GM23338 (cell line): ENCODE data around the gene EXTL1. TPM values are rescaled to one million over a fixed set of nuclear protein-coding genes. Genes with fewer than 3 reads are reported as not detected.

Source experiments
- ATAC-seq: fragments of 200-7000 bp; cut with Tn5 transposase; 3 replicates; pipeline ENCODE4 v1.9.1; 2020
- DNase-seq: peaks from one replicate; pipeline ENCODE4 v3.0.0-alpha.2; 2015; ENCODE audit warnings: low spot score
- H2AFZ ChIP-seq: fragments of 200-600 bp; sonication (generic); 2 replicates; pipeline ENCODE4 v1.8.0; 2016; ENCODE audit warnings: antibody characterized with exemption, mild to moderate bottlenecking, moderate library complexity
- H3F3A ChIP-seq: fragments of 200-600 bp; sonication (generic); replicated peaks from 2 replicates; pipeline ENCODE4 v1.8.0; 2017; ENCODE audit warnings: antibody characterized with exemption, mixed run types, low read depth
- H3K27ac ChIP-seq: fragments of 200-600 bp; sonication (generic); 2 replicates; pipeline ENCODE4 v1.6.1; 2016; ENCODE audit warnings: low read depth
- H3K27me3 ChIP-seq: fragments of 200-600 bp; sonication (generic); 2 replicates; pipeline ENCODE4 v1.8.0; 2016; ENCODE audit warnings: mild to moderate bottlenecking, mixed run types, moderate library complexity; ENCODE audit not compliant: insufficient read depth
- H3K36me3 ChIP-seq: fragments of 200-600 bp; sonication (generic); 2 replicates; pipeline ENCODE4 v1.8.0; 2016; ENCODE audit warnings: mild to moderate bottlenecking; ENCODE audit not compliant: insufficient read depth
- H3K4me1 ChIP-seq: fragments of 200-600 bp; sonication (generic); 2 replicates; pipeline ENCODE4 v1.8.0; 2016; ENCODE audit warnings: mild to moderate bottlenecking, moderate library complexity; ENCODE audit not compliant: insufficient read depth
- H3K4me2 ChIP-seq: fragments of 200-600 bp; sonication (generic); 2 replicates; pipeline ENCODE4 v1.7.1; 2017; ENCODE audit warnings: mixed run types
- H3K4me3 ChIP-seq: fragments of 200-600 bp; sonication (generic); 2 replicates; pipeline ENCODE4 v1.6.1; 2016; ENCODE audit warnings: mixed run types
- H3K79me2 ChIP-seq: fragments of 200-600 bp; sonication (generic); replicated peaks from 2 replicates; pipeline ENCODE4 v1.8.0; 2017; ENCODE audit warnings: mild to moderate bottlenecking; ENCODE audit not compliant: insufficient read depth
- H3K9me2 ChIP-seq: fragments of 200-600 bp; sonication (generic); 2 replicates; pipeline ENCODE4 v1.8.0; 2017; ENCODE audit not compliant: insufficient read depth
- H4K20me1 ChIP-seq: fragments of 200-600 bp; sonication (generic); replicated peaks from 2 replicates; pipeline ENCODE4 v1.8.0; 2017; ENCODE audit warnings: mild to moderate bottlenecking; ENCODE audit not compliant: insufficient read depth
- H3K27ac Mint-ChIP-seq: 2 replicates; pipeline ENCODE4 v1.8.0; 2020; ENCODE audit warnings: inconsistent platforms, mild to moderate bottlenecking, moderate library complexity, mixed read lengths
- H3K27me3 Mint-ChIP-seq: 3 replicates; pipeline ENCODE4 v1.8.0; 2022; ENCODE audit warnings: low read depth, mild to moderate bottlenecking, moderate library complexity, mixed read lengths, inconsistent platforms; ENCODE audit not compliant: insufficient read depth, poor library complexity
- H3K36me3 Mint-ChIP-seq: 3 replicates; pipeline ENCODE4 v1.8.0; 2021; ENCODE audit warnings: low read depth, mild to moderate bottlenecking, inconsistent platforms, moderate library complexity, mixed read lengths
- H3K4me1 Mint-ChIP-seq: 3 replicates; pipeline ENCODE4 v1.8.0; 2020; ENCODE audit warnings: mild to moderate bottlenecking, inconsistent platforms, mixed read lengths
- H3K4me3 Mint-ChIP-seq: 3 replicates; pipeline ENCODE4 v1.8.0; 2021; ENCODE audit warnings: moderate library complexity, mild to moderate bottlenecking, inconsistent platforms, mixed read lengths
- H3K9me3 Mint-ChIP-seq: 3 replicates; pipeline ENCODE4 v1.8.0; 2020; ENCODE audit warnings: moderate library complexity, mild to moderate bottlenecking, inconsistent platforms, mixed read lengths
- CREB1 ChIP-seq: fragments of 250-450 bp; sonication (Bioruptor Pico); IDR thresholded peaks from 2 replicates; pipeline ENCODE4 v1.5.0; 2020; ENCODE audit warnings: low read depth, mild to moderate bottlenecking, moderate library complexity
- EZH2 ChIP-seq: fragments of 200-600 bp; sonication (generic); IDR thresholded peaks from one replicate; pipeline ENCODE4 v1.8.0; 2017; ENCODE audit warnings: antibody characterized with exemption, mild to moderate bottlenecking, low read depth; ENCODE audit not compliant: unreplicated experiment
- EZH2phosphoT487 ChIP-seq: fragments of 200-600 bp; sonication (generic); IDR thresholded peaks from one replicate; pipeline ENCODE4 v1.8.1; 2018; ENCODE audit warnings: antibody characterized with exemption; ENCODE audit not compliant: unreplicated experiment
- JUNB ChIP-seq: IDR thresholded peaks from one replicate; pipeline ENCODE4 v1.6.1; 2016; ENCODE audit warnings: antibody characterized with exemption; ENCODE audit not compliant: unreplicated experiment
- NANOG ChIP-seq: IDR thresholded peaks from 2 replicates; pipeline ENCODE4 v1.6.1; 2016; ENCODE audit warnings: antibody characterized with exemption, borderline replicate concordance
- POLR2AphosphoS5 ChIP-seq: IDR thresholded peaks from 2 replicates; pipeline ENCODE4 v1.6.1; 2016; ENCODE audit warnings: antibody characterized with exemption, low read depth
- STAT1 ChIP-seq: IDR thresholded peaks from one replicate; pipeline ENCODE4 v1.6.1; 2016; ENCODE audit warnings: antibody characterized with exemption; ENCODE audit not compliant: unreplicated experiment
- ZNF114 ChIP-seq: fragments of 250-450 bp; sonication (Bioruptor Pico); IDR thresholded peaks from 2 replicates; pipeline ENCODE4 v1.5.0; 2020; ENCODE audit warnings: mild to moderate bottlenecking, moderate library complexity
- ZNF331 ChIP-seq: fragments of 250-450 bp; sonication (Bioruptor Pico); IDR thresholded peaks from 2 replicates; pipeline ENCODE4 v1.5.0; 2020; ENCODE audit warnings: low read depth, mild to moderate bottlenecking, moderate library complexity
- polyA plus RNA-seq: library from polyadenylated mRNA; unstranded; fragments of >200 nt; fragmentation: Nextera tagmentation; extraction: Ambion mirVana; gene quantifications from 2 replicates; pipeline ENCODE4 v1.2.1, GENCODE V29; 2016
- total RNA-seq: library from RNA; depleted of rRNA; stranded (reverse); fragments of >200 nt; shearing (Covaris generic); gene quantifications from 2 replicates; pipeline ENCODE4 v1.2.3, GENCODE V29; 2014
- TF ChIP-seq, protein P1 (sequence below): IDR thresholded peaks from one replicate; pipeline ENCODE4 v1.6.1; 2018; ENCODE audit warnings: antibody characterized with exemption; ENCODE audit not compliant: unreplicated experiment
- TF ChIP-seq, protein P2 (sequence below): fragments of 250-450 bp; sonication (Bioruptor Pico); IDR thresholded peaks from 2 replicates; pipeline ENCODE4 v1.5.0; 2020; ENCODE audit warnings: mild to moderate bottlenecking, moderate library complexity
- TF ChIP-seq, protein P3 (sequence below), 2 experiments: fragments of 200-600 bp in 1 of 2; sonication (generic) in 1 of 2; conservative IDR thresholded peaks; 2 replicates each; pipeline versions ENCODE4 v1.5.1 to v1.6.1; 2016 to 2017; ENCODE audit warnings: antibody characterized with exemption in 2 of 2, low read depth in 2 of 2, mild to moderate bottlenecking in 2 of 2, moderate library complexity in 1 of 2
- TF ChIP-seq, protein P4 (sequence below): IDR thresholded peaks from 2 replicates; pipeline ENCODE4 v1.6.1; 2016; ENCODE audit warnings: antibody characterized with exemption

The EXTL1 gene
- total and polyA plus RNA-seq, 2 experiments from 2014 or later, result 0.37 to 1.2 TPM

DNA sequence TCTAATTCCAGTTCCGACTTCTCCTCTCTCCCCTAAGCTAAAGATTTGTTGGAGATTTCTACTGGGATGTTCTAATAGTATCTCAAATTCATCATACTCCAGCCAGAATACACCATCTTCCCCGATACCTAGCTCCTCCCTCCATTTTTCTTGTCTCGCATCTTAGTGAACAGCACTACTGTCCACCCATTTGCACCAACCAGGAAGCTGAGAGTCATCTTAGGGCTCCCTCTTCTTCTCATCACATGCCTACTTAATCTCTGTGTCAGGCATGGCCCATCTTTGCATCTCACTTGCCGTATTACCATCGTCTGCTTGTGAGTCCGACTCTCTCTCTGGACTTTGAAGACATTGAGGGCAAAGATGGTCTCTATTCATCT is 49.4 kb downstream of the EXTL1 start (continued):
- TF ChIP-seq, protein P1, sequence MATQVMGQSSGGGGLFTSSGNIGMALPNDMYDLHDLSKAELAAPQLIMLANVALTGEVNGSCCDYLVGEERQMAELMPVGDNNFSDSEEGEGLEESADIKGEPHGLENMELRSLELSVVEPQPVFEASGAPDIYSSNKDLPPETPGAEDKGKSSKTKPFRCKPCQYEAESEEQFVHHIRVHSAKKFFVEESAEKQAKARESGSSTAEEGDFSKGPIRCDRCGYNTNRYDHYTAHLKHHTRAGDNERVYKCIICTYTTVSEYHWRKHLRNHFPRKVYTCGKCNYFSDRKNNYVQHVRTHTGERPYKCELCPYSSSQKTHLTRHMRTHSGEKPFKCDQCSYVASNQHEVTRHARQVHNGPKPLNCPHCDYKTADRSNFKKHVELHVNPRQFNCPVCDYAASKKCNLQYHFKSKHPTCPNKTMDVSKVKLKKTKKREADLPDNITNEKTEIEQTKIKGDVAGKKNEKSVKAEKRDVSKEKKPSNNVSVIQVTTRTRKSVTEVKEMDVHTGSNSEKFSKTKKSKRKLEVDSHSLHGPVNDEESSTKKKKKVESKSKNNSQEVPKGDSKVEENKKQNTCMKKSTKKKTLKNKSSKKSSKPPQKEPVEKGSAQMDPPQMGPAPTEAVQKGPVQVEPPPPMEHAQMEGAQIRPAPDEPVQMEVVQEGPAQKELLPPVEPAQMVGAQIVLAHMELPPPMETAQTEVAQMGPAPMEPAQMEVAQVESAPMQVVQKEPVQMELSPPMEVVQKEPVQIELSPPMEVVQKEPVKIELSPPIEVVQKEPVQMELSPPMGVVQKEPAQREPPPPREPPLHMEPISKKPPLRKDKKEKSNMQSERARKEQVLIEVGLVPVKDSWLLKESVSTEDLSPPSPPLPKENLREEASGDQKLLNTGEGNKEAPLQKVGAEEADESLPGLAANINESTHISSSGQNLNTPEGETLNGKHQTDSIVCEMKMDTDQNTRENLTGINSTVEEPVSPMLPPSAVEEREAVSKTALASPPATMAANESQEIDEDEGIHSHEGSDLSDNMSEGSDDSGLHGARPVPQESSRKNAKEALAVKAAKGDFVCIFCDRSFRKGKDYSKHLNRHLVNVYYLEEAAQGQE, result no peak
- no peak for TF ChIP-seq POLR2AphosphoS5
- TF ChIP-seq, protein P2, sequence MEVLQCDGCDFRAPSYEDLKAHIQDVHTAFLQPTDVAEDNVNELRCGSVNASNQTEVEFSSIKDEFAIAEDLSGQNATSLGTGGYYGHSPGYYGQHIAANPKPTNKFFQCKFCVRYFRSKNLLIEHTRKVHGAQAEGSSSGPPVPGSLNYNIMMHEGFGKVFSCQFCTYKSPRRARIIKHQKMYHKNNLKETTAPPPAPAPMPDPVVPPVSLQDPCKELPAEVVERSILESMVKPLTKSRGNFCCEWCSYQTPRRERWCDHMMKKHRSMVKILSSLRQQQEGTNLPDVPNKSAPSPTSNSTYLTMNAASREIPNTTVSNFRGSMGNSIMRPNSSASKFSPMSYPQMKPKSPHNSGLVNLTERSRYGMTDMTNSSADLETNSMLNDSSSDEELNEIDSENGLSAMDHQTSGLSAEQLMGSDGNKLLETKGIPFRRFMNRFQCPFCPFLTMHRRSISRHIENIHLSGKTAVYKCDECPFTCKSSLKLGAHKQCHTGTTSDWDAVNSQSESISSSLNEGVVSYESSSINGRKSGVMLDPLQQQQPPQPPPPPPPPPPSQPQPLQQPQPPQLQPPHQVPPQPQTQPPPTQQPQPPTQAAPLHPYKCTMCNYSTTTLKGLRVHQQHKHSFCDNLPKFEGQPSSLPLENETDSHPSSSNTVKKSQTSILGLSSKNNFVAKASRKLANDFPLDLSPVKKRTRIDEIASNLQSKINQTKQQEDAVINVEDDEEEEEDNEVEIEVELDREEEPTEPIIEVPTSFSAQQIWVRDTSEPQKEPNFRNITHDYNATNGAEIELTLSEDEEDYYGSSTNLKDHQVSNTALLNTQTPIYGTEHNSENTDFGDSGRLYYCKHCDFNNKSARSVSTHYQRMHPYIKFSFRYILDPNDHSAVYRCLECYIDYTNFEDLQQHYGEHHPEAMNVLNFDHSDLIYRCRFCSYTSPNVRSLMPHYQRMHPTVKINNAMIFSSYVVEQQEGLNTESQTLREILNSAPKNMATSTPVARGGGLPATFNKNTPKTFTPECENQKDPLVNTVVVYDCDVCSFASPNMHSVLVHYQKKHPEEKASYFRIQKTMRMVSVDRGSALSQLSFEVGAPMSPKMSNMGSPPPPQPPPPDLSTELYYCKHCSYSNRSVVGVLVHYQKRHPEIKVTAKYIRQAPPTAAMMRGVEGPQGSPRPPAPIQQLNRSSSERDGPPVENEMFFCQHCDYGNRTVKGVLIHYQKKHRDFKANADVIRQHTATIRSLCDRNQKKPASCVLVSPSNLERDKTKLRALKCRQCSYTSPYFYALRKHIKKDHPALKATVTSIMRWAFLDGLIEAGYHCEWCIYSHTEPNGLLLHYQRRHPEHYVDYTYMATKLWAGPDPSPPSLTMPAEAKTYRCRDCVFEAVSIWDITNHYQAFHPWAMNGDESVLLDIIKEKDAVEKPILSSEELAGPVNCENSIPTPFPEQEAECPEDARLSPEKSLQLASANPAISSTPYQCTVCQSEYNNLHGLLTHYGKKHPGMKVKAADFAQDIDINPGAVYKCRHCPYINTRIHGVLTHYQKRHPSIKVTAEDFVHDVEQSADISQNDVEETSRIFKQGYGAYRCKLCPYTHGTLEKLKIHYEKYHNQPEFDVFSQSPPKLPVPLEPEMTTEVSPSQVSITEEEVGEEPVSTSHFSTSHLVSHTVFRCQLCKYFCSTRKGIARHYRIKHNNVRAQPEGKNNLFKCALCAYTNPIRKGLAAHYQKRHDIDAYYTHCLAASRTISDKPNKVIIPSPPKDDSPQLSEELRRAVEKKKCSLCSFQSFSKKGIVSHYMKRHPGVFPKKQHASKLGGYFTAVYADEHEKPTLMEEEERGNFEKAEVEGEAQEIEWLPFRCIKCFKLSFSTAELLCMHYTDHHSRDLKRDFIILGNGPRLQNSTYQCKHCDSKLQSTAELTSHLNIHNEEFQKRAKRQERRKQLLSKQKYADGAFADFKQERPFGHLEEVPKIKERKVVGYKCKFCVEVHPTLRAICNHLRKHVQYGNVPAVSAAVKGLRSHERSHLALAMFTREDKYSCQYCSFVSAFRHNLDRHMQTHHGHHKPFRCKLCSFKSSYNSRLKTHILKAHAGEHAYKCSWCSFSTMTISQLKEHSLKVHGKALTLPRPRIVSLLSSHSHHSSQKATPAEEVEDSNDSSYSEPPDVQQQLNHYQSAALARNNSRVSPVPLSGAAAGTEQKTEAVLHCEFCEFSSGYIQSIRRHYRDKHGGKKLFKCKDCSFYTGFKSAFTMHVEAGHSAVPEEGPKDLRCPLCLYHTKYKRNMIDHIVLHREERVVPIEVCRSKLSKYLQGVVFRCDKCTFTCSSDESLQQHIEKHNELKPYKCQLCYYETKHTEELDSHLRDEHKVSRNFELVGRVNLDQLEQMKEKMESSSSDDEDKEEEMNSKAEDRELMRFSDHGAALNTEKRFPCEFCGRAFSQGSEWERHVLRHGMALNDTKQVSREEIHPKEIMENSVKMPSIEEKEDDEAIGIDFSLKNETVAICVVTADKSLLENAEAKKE (CRISPR knock-in tag), result no peak
- no peak for TF ChIP-seq EZH2phosphoT487
- no peak for TF ChIP-seq CREB1 (CRISPR knock-in tag)

DNA sequence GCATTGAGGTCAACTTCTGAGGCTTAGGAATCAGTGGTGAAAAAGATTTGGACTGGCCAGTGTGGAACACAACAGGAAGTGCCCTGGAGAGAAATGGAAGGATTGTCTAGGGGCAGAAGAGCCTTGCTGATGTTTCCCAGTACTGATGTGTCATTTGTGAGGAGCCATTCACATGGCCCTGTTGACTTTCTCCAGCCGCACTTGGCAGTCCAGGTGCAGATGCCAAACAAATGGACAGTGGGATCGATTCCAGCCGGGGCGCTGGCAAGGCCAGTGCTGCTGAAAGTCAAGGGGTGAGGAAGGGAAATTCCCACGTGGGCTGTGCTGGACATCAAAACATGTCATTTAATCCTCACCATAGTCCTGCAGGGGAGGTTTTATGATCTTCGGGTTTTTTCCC is 50.7 kb downstream of the EXTL1 start:
- Mint-ChIP-seq H3K4me1 (peaks cover 3% of the 10 kb centered on the region; the same call in 2 of the 3 replicates), H3K36me3 (no peaks in the 10 kb centered on the region), H3K4me3 (no peak overlapping the region), H3K9me3 (no peaks in the 10 kb centered on the region), H3K27me3 (peaks cover 7% of the 10 kb centered on the region), H3K27ac (no peak overlapping the region)
- Histone ChIP-seq H3K79me2 (no peaks in the 10 kb centered on the region), H3K4me2 (no peak overlapping the region), H2AFZ (no peak overlapping the region), H3K27me3 (no peaks in the 10 kb centered on the region), H3K27ac (no peak overlapping the region), H3K36me3 (no peaks in the 10 kb centered on the region), H3F3A (no peaks in the 10 kb centered on the region), H3K4me3 (no peak overlapping the region), H3K9me2 (no peaks in the 10 kb centered on the region), H4K20me1 (no peaks in the 10 kb centered on the region), H3K4me1 (no peaks in the 10 kb centered on the region)
- DNase-seq, result no peak
- ATAC-seq, result no peak
- TF ChIP-seq ZNF114 (CRISPR knock-in tag) (no peak), NANOG (no peak), JUNB (no peak), ZNF331 (CRISPR knock-in tag) (no peak), CREB1 (CRISPR knock-in tag) (no peak), POLR2AphosphoS5 (no peak), EZH2 (no peak), STAT1 (no peak)
- TF ChIP-seq, protein P3, sequence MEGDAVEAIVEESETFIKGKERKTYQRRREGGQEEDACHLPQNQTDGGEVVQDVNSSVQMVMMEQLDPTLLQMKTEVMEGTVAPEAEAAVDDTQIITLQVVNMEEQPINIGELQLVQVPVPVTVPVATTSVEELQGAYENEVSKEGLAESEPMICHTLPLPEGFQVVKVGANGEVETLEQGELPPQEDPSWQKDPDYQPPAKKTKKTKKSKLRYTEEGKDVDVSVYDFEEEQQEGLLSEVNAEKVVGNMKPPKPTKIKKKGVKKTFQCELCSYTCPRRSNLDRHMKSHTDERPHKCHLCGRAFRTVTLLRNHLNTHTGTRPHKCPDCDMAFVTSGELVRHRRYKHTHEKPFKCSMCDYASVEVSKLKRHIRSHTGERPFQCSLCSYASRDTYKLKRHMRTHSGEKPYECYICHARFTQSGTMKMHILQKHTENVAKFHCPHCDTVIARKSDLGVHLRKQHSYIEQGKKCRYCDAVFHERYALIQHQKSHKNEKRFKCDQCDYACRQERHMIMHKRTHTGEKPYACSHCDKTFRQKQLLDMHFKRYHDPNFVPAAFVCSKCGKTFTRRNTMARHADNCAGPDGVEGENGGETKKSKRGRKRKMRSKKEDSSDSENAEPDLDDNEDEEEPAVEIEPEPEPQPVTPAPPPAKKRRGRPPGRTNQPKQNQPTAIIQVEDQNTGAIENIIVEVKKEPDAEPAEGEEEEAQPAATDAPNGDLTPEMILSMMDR (conservative IDR thresholded peaks at IDR 0.05; ENCODE audit: low read depth in 2 of 2), result no peak
- TF ChIP-seq, protein P4, sequence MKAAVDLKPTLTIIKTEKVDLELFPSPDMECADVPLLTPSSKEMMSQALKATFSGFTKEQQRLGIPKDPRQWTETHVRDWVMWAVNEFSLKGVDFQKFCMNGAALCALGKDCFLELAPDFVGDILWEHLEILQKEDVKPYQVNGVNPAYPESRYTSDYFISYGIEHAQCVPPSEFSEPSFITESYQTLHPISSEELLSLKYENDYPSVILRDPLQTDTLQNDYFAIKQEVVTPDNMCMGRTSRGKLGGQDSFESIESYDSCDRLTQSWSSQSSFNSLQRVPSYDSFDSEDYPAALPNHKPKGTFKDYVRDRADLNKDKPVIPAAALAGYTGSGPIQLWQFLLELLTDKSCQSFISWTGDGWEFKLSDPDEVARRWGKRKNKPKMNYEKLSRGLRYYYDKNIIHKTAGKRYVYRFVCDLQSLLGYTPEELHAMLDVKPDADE, result no peak
